Measurements from ENCODE around the gene G3BP2.

GRCh38 chr4:75675004-75675531 is 1.9 kb upstream of the G3BP2 start:
- TF ChIP-seq CTCF (IDR thresholded peaks at IDR 0.05; ENCODE audit: low read length) (no peak), EZH2phosphoT487 (IDR thresholded peaks at IDR 0.05; ENCODE audit: low read length) (no peak)
